Stimulated activated CD8-positive, alpha-beta memory T cell treated with anti-CD3 and anti-CD28 coated beads, Interleukin-7, amount 100 ng/mL, for 4 hours (primary cell): ENCODE measurements around the gene PMPCA.

Source experiments
- DNase-seq, 2 donors: peaks; one replicate each; pipeline ENCODE4 v3.0.0-alpha.2; 2020; ENCODE audit warnings: low read depth in 2 of 2

PMPCA gene

DNA sequence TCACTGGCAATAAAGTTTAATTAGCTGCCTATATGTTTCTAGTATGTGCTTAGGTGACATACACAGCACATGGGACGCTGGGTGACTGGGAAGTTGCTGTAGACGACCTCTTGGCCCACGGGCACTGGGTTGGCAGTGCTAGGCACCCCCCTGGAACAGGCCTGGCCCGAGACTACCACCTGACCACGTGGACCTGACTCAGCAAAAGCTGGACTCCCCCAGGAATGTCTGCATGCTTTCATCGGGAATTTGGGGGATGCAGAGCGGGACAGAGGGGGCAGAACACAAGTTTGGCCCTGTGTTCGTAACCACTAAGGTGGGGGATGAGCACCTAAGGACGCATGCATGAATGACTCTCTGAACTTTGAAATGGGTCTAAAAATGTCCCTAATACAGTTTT lies 45.8 kb downstream of the PMPCA start:
- no peak for DNase-seq

DNA sequence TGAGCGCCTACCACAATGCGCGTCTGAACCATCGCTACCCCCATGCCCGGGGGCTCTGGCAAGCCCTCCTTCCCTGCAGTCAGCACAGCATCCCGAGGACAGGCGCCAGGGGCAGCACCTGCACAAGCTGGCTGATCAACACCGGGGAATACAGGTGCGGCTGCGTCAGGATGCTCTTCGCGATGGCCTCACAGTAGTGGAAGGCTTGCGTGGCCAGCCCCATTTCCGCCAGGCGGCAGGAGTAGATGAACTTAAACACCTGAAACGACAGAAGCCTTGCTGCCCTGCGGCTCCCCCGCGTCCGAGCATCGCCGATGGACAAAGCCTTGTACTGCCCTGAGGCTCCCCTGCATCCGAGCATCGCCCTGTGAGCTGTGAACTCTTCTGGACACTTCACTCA lies 46.9 kb downstream of the PMPCA start:
- DNase-seq, result no peak

DNA sequence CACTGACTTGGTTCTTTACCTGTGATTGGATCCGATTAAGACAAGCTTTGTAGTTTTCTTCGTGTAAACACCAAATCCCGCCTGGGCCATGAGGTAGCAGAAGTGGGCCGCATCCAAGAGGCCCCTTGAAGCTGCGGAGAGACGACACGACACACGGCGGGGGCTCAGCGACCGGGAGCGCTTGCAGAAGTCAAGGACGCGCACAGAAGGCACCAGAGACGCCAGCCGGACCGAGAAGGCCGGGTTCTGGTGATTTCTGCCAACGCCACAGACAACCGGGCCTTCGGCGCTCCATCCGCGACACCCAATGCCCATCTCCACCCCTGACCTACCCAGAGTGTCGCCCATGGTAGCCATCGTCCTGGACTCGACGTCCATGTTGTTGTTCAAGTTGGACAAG lies 49.0 kb downstream of the PMPCA start:
- DNase-seq, result no peak

DNA sequence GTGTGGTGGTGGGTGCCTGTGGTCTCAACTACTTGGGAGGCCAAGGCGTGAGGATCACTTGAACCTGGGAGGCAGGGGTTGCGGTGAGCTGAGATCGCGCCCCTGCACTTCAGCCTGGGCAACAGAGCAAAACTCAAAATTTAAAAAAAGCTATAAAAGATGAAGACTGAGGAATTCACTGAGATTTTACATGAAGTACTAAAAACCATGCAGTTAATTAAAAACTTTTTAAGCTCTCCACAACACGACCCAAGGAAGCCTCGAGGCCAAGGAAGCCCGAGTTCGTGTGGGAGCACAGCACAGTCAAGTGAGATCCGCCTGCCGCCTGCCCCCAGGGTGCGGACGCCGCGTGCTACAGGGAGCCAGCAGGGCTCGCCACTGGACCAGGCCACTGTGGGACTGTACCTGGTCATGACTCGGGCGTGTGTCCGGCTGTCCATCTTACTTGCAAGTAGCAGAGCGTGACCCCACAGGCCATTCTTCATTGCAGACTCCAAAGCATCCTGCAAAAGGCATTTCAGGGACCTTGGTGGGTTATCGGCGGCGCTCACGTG lies 50.4 kb downstream of the PMPCA start:
- DNase-seq, result no peak

DNA sequence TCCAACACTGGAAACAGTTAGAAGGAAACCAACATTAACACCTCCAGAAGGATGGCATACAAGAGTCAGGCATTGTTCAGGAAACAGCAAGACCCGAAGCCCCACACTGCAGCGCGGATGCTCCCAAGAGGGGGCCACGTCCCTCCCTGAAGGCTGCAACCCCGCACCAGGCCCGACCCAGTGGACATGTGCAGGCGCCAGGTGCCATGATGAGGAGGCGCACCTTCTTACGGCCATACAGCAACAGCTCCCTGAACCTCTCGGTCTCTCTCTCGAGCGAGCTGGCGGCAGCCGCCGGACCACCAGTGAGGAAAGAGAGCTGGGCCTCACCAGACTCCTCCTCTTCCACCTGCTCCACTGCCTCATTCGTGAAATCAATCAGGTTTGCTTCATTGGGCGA lies 52.2 kb downstream of the PMPCA start:
- DNase-seq, result no peak

DNA sequence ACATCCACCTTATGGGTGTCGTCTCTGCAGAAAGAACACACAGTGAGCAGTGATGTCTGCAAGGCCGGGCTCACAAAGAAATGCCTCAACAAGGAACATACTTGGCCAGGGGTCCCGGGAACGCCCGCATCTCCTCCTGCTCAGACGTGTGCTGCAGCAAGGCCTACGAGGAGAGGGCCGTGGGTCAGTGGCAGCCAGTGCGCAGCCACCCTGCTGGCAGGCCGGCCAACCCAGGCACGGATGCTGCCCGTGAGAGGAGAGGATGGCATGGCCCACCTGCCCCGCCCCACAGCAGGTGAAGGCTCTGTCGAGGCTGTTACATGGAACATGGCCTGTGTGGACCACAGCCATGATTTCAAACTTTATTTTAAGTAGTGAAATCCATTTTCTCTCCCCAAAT lies 53.1 kb downstream of the PMPCA start:
- DNase-seq, result no peak

DNA sequence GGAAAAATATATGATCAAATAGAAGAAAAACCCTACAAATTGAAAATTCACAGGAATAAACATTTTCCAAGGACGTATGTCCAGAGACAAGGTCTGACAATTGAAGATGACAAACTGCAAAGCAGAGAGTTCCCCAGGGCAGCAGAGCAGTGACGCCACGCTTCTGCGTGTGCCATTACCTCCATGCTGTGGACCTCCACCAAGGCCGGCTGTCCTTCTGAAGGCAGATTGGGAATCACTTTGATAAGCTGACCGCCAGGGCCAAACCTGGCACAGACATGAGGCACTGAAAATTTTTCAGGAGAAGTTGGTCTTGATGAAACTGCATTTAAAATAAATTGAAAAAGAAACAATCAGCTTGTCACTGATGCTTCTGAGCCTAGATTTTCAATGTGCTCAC lies 53.8 kb downstream of the PMPCA start:
- no peak for DNase-seq

DNA sequence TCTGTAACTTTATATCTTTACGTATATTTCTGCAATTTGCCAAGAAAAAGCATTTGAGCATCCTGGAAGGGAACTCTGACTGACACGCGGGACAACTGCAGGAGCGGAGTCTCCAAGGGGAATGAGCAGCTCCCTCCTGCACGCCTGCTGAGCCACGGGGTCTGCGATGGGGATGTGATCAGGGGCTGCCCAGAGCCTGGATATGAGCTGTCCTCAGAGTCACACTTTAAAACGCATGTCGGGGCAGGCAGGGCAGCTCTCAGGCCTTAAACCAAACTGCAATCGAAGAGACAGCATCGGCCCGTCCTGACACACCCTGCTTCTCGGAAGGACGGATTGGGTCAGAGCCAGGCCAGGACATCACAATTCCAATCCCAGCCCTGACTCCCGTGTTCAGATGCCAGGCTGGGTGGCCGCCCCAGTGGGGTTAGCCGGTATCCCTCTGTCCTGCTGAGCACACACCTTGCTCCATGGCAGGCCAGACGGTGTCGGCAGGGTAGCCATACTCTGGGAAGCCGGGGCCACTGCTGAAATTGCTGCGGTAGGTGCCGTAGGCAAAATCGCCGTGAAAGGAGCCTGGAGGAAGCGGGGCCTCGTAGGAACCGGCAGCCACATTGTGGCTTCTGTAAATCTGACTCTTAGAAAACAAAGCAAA lies 55.2 kb downstream of the PMPCA start:
- DNase-seq, result no peak

DNA sequence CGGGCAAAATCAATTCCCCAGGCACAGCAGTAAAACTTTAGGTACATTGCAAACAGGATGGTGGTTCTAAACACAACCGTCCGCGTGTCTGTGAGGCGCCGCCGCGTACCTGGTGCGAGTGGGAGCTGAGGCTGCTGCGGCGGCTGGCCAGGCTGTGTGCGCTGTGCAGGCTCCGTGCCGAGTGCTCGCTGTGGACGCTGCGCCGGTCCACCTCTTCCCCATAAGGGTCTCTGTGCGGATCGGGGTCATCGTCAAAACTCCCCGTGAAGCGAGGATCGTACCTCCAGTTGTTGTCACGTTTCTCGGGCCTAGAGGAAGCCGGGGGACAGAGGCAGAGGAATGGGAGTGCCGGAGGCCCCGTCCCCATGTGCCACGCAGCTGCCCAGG lies 55.7 kb downstream of the PMPCA start:
- no peak for DNase-seq

DNA sequence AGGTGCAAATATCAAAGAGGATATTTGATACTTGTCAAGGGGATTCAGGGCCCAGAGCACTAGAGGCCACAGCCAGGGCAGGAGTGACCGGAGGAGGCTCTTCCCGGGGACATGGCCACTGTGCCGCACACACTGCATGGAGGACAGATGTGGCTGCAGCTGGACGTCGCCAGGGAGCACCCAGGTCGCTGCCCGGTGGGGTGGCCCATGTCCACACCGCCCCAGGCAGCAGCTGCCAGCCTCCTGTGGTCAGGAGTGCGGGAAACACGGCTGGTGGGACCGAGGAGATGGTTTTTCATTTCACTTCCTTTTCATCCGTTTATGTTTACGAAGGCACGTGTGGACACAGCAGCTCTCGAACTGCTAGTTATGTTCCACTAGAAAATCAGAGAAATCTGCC lies 57.3 kb downstream of the PMPCA start:
- DNase-seq, result no peak

DNA sequence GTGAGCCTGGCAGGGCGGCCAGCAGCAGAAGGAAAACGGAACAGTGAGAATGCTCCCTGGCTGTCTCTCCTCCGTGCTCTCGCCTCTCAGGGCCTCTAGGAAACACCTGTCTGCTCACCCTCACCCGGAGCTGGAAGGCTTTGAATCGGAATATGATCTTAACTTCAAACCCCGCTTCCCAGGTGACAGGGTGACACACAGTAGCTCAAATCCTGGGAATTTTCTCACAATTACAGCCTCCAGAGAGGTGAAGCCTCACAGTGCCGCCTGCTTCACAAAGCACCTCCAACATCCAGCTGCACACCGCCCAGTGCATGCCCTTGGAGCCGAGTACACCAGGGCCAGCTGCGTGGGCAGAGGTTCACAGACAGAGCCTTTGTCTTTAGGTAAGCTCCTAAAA lies 59.9 kb downstream of the PMPCA start:
- DNase-seq, result no peak

DNA sequence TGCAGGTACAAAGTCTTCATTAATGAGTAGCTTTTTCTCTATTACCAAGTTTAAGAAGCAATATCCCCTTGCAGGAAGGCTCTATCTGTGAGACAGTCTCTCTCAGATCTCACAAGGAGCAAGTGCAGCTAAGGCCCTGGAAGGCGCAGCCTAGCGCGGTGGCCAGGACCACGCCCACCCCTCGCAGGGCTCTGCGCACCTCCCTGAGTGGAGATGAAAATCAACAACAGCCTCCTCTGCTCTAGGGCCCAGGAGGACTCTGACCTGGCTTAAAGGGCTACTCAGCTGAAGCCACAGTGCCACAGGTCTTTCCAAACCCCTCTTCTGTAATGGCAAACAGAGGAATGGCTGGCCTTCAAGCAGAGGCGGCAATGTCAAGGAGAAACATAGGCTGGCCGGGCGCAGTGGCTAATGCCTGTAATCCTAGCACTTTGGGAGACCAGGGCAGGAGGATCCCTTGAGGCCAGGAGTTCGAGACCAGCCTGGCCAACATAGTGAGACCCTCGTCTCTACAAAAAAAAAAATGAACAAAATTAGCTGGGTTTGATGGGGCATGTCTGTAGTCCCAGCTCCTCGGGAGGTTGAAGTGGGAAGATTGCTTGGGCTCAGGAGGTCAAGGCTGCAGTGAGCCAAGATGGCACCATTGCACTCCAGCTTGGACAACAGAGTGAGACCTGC lies 60.5 kb downstream of the PMPCA start:
- no peak for DNase-seq

DNA sequence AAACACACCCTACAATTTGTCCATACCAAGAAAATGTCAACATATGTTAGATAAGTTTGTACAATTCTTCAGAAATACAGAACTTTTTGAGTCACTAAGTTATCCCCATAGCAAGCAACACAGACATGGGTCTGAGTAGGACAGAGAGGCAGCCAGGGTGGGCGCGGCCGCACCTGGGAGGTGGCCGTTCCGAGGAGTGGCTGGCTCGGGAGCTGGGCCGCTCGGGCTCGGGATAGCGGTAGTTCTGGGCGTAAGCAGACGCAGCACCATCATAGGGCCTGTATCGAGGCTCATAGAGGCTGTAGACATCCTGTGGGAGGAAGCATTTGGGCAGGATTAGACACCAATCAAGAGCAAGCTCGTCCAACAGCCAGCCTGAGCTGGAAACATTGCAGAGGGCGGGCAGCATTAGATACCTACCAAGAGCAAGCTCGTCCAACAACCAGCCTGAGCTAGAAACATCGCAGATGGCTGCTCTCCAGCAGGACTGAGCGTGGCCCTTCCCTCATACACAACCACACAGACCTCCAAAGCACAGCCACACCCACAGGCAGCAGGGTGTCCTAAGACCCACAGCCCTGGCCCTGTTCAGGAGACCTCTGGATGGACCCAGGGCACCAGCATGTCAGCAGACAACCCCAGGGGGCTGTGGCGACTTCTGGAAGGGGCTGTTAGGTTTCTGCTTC lies 61.5 kb downstream of the PMPCA start:
- no peak for DNase-seq

DNA sequence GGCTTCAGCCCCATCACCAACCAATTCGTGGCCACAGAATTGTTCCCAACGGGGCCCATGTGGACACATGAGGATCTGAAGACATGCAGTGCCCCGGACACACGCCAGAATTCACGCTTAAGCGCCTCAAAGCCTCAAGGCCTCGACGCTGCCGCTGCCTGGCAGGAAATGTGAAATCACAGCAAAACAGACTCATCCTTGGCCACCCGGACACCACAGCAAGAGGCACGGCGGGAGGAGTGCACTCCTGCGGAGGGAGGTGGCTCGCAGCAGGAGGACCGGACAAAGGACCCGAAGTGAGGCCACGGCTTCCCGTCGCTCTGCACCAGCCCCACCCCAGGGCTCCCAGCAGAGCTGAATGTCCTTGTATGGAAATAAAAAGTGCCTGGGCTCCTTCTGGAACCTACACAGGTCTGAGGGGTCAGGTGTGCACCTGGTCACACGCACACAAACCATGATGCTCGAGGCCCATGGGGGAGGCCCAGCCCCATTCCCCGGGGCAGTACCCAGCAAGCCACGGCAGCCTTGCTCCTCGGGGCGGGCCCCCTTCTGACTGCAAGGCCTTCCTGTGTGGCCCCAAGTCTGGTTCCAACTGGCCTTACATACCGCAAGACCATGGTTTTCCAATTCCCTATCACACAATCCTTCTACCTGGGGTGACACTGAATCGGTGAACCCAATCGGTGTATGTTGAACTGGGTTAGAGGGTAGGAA lies 62.3 kb downstream of the PMPCA start:
- no peak for DNase-seq

DNA sequence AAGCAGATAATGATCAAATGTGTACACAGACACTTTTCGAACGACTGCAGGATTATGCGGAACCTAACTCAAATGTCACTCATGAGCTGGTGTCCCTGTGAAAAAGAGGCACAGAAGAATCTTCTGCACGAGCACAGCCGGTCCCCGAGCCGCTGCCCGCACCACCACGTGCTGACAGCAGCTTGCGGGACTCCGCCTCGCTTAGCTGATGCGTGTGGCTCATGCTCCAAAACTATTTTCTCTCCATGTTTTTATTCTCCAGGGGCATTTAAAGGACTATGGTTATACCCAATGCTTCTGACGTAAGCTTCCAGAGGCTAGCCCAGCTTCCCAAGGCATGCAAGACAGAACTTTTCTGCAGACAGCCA lies 62.9 kb downstream of the PMPCA start:
- DNase-seq, result no peak
